ENCODE measurements around the gene BAX.

BAX gene

DNA sequence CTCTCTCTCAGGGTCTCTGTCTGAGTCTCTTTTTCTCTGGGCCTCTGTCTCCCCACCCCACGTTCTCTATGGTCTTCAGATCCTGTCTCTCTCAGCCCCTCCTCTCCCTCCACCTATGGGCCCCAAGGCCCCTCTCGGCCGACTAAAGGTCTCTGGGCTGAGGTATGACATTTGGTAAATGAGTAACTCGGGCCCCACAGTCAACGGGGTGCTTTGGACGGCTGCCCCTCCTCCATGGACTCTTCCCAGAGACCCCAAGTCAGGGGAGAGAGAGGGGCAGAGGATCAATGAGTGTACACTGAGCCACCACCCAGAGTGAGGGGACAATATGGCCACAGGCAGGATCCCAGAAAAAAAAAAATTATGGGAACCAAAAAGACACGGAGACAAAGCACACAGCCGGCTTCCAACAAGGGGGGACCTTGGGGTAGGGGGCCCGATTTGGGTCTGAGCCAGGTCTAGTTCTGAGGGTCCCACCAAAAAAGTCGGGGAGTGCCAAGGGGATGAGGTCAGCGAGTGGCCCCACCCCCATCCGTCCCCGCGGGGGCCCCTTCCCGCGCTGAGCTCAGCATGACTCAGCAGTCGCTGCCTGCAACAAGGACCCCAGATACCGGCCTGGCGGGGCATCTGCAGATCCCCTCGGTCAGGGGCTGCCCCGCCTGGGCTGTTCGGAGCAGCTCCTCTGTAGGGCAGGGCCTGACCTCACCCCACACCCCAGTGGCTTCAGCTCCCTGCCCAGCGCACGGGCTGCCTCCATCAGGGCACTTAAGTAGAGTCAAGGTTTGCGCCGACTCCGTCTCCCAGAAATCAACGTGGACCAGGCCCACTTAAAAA is 8.9 kb downstream of the BAX start:
- DNase-seq = no peak

GRCh38 chr19:48964205-48965039 is 9.7 kb downstream of the BAX start:
- no peak for DNase-seq

DNA sequence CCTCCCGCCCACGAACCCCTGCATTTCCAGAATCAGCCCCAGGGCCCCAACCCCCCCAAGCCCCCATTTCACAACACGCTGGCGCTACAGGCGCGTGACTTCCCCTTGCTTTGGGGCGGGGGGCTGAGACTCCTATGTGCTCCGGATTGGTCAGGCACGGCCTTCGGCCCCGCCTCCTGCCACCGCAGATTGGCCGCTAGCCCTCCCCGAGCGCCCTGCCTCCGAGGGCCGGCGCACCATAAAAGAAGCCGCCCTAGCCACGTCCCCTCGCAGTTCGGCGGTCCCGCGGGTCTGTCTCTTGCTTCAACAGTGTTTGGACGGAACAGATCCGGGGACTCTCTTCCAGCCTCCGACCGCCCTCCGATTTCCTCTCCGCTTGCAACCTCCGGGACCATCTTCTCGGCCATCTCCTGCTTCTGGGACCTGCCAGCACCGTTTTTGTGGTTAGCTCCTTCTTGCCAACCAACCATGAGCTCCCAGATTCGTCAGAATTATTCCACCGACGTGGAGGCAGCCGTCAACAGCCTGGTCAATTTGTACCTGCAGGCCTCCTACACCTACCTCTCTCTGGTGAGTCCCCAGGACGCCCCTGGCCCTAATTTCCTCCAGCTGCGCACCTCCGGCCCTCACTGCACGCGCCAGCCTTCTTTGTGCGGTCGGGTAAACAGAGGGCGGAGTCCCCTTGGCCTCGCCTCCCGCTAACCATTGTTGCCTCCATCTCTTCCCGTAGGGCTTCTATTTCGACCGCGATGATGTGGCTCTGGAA is 10.5 kb downstream of the BAX start, which contains the start of gene FTL:
TSS of gene FTL (plus strand) at position 270 of the 766 bp plus-strand sequence. CDS start at position 469, 199 bp downstream.
- DNase-seq = peak; percentile 91

DNA sequence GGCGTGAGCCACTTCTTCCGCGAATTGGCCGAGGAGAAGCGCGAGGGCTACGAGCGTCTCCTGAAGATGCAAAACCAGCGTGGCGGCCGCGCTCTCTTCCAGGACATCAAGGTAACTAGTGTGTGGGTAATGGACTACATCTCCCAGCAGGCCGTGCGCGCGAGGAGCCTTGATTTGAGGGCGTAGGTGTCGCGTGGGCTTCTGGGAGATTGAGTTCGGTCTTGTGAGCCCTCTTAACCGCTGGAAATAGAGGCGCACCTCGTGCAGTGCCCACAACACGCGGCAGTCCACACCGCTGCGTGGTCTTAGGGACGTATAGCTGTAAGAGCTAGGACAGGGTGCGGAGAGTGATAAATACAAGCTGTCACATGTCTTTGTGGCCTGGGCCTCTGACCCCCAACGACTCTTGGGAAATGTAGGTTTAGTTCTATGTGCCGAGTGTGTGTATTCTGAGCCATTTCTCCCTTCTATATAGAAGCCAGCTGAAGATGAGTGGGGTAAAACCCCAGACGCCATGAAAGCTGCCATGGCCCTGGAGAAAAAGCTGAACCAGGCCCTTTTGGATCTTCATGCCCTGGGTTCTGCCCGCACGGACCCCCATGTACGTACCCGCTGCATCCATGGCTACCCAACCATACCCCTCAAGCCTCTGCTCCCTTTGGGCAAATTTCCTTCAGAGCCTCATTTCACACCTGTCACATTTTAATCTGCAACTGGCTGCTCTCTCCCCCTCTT is 11.3 kb downstream of the BAX start:
- peak; percentile 75 for DNase-seq

DNA sequence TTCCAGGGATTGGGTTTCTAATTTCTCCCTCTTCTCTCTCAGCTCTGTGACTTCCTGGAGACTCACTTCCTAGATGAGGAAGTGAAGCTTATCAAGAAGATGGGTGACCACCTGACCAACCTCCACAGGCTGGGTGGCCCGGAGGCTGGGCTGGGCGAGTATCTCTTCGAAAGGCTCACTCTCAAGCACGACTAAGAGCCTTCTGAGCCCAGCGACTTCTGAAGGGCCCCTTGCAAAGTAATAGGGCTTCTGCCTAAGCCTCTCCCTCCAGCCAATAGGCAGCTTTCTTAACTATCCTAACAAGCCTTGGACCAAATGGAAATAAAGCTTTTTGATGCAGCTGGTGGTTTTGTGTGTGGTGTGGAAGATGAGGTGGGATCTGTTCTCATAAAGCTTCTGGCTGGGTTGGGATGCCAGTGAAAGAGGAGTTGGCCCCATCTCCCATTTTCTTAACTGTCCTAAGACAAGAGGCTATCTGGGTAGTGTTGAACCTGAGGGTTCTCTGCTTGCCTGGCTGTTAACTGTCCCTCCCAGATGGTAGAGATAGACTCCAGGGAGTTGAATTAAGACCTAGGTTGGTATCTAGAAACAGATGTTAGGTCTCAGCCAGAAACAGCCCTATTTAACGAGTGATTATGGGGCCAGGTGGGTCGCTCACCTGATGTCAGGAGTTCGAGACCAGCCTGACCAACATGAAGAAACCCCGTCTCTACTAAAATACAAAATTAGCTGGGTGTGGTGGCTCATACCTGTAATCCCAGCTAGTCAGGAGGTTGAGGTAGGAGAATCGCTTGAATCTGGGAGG is 12.1 kb downstream of the BAX start:
- DNase-seq = no peak

DNA sequence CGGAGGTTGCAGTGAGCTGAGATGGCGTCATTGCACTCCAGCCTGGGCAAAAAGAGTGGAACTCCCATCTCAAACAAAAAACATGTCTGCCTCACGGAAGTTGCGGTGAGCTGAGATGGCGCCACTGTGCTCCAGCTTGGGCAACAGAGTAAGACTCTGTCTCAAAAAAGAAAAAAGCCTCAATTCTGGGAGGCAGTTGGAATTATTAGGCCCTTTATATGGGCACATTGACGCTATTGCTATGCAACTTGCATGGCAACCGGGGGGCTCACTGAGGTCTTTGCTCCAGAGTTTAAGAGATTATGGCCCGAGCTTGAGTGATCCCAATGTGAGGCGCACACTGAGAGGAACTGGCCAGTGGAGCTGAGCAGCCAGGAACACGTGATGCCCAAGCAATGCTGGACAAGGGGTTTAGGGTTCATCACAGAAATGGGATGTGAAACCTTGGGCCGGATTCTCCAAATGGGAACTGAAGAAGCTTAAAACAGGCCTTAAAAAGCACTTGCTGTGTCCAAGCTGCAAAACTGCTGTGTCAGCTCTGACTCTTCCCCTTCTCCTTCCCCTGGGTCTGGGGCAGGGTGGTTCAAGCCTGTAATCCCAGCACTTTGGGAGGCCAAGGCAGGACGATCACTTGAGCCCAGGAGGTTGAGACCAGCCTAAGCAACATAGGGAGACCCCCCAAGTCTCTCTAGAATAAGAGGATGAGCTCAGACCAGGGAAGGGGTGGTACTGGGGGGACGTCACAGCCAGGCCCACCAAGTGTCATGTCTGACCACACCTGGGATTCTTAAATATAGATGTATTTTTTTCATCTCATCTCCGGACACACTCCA is 12.9 kb downstream of the BAX start:
- DNase-seq = no peak

DNA sequence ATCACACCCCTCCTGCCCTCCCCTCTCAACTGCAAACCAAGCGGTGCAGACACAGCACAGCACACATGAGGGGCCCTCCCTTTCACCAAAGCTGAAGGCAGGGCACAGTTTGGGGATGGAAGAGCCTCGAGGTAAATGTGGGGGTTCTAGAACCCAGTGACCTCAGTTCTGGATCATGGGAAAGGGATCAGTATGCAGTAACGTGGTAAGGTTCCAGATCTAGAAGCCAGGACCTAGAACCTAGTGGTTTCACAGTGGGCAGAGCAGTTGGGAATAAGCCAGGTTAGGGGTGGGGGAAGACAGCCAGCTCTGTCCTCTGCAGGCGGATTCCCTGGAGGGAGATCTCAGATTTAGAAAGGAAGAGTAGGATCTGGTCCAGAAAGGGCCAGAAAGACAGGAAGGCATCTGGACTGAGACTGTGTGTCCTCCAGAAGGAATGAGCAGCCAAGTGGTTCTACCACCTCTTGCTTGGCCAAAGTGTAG is 13.5 kb downstream of the BAX start:
- DNase-seq = no peak

- DNase-seq = no peak
Measured at GRCh38 chr19:48968813-48969218, 14.1 kb downstream of the BAX start.

DNA sequence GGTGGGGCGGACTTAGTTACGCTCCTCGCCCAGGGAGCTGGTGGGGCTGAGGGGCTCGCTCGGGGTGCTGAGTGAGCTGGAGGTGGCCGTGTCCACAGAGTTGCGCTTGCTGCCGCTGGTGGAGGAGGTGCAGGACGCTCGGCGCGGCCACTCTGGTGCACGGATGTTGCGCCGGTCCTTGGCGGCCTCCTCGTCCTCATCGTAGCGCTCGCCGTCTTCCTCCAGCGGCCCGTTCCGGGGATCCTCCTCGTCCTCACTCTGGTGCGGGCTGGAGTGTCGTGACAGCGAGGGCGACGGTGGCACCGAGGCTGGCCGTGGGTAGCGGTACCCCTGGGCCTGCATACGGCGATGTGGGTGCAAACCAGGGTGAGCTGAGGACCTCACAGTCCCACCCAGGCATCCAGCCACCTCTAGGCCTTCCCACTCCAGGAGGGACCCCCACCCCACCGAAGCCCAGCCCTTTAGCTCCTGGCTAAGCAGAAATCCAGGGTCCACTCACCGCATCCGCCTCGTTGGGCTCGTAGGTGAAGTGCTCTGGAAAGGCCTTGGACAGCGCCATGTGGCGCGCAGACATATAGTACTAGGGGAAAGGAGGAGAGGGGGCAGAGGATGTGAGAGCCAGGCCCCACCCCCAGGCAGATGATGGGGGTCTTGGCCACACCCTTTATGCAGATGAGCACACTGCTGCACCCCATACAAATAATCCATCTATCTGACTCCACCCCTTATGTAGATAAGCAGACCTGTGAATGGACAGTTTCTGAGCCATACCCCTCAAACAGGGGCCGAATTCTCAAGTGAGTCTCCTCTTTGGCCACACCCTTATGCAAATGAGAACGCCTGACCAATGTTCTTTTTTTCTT is 14.8 kb downstream of the BAX start:
- DNase-seq = peak; percentile 29

DNA sequence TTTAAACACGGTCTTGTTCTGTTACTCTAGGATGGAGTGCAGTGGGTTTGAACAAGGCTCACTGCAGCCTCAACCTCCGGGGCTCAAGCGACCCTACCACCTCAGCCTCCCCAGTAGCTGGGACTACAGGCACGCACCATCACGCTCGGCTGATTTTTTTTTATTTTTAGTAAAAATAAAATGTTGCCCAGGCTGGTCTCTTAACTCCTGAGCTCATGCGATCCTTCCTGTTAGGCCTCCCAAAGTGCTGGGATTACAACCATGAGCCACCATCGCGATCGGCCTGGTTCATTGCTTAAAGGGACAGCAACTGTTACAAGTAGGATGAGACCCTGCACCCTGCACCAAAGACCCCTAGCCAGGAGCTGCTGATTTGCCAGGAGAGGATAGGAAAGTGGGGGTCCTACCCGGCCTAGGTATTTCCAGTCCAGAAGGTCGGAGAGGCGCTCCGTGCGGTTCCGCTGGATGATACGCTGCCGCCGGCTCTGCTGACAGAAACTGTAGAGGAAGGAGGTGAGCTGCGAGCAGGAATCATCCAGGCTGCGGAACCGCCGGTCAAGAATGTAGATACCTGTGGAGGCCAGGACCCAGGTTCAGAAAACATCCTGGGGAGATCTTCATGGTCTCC is 15.6 kb downstream of the BAX start:
- no peak for DNase-seq

DNA sequence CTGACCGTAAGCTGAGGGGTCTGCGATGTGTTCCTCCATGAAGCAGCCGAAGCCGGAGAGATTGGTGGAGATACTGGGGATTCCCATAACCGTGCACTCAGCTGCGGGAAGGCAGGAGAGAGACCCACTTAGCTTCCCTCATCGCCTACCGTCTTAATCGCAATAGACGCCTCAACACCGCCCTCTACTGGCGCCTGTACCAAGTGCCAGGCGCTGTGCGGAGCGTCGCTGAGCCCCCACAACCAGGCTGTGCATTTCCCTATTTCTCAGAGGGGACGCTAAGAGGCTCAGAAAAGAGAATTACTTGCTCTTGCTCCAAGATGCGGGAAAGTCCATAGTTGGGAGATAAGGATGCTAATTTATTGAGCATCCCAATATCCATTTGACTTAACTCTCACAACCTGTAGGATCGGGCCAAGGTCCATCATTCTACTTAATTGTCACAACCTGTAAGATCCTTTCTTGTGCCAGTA is 16.3 kb downstream of the BAX start:
- DNase-seq = peak; percentile 18

DNA sequence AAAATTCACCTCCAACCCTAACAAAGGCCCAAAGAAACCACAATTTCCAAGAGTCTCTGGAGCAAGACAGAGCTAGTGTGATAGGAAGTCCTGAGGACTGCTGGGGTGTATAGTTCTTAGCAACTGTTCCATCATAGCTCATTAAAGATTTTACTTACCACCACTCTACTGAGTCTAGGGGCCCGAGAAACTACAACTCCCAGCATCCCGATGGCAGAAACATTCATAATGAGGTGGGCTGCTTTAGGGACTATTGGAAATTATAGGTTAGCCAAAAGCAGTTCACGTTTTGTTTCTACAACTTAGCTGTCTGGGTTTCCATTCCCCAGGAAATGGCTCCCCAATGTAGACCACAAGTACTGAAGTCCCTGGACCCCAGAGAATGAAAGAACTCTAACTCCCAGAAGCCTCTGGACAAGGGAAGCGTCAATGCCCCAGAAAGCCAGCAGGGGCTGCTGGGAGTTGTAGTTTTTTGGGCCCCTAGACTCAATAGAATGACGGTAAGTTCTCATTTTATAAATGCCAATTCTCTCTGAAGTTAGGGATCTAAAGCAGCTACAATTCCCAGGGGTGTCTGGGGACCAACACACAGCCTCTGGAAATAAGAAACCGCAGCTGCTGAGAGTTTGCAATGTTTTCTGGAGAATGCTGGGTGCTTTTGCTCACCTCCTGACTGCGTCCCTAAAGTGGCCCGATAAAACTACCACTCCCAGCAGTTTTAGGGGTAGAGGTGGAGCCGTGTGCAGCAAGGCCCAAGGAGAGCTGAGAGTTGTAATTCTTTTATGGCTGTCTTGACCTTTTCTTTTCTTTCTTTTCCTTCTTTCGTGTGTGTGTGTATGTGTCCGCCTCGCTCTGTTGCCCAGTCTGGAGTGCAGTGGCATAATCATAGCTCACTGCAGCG is 21.5 kb downstream of the BAX start:
- no peak for DNase-seq

DNA sequence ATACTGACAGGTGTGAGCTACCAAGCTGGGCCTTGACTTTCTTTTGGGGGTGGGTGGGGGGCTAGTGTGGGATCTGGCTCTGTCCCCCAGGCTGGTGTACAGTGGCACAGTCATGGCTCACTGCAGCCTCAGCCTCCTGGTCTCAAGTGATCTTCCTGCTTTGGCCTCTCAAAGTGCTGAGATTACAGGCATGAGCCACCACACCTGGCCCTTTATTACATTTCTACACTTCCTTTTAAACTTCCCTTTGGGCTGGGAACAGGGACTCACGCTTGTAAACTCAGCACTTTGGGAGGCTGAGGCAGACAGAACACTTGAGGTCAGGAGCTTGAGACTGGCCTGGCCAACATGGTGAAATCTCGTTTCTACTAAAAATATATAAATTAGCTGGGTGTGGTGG is 22.4 kb downstream of the BAX start:
- DNase-seq = no peak

- DNase-seq = no peak
Measured at GRCh38 chr19:48982280-48982679, 27.6 kb downstream of the BAX start.

GRCh38 chr19:48985711-48986110 is 31.0 kb downstream of the BAX start:
- DNase-seq = no peak

DNA sequence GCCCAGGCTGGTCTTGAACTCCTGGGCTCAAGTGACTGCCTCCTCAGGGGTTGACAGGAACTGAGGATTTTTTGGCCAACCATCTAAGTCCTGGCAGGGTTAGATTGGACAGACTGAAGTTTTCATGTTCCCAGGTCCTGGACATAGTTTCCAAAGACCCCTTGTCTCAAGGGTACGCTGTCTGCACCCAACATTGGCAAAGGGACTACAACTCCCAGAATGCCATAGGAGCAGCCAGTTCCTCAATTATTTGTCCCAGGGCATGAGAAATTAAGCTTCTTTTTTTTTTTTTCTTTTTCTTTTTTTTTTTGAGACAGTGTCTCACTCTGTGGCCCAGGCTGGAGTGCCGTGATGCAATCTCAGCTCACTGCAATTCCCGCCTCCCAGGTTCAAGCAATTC is 31.5 kb downstream of the BAX start:
- no peak for DNase-seq

DNA sequence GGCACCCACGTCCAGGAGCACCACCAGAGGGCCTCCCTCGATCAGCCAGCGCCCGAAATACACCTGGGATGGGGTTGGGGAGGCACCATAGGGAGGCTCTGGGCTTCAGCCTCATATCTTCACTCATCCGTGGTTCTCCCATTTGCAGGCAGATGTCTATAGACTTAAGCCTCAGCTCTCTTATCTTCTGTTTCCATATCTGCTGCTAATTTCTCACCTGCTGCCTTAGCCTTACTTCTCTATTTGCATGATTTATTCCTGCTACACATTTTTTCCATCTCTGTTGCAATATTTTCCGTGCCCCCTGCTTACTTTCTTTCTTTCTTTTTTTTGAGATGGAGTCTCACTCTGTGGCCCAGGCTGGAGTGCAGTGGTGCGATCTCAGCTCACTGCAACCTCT is 32.6 kb downstream of the BAX start:
- no peak for DNase-seq

GRCh38 chr19:48988286-48988685 is 33.6 kb downstream of the BAX start:
- DNase-seq = no peak
